Measurements from ENCODE around the gene KLHL42.

Gene KLHL42

DNA sequence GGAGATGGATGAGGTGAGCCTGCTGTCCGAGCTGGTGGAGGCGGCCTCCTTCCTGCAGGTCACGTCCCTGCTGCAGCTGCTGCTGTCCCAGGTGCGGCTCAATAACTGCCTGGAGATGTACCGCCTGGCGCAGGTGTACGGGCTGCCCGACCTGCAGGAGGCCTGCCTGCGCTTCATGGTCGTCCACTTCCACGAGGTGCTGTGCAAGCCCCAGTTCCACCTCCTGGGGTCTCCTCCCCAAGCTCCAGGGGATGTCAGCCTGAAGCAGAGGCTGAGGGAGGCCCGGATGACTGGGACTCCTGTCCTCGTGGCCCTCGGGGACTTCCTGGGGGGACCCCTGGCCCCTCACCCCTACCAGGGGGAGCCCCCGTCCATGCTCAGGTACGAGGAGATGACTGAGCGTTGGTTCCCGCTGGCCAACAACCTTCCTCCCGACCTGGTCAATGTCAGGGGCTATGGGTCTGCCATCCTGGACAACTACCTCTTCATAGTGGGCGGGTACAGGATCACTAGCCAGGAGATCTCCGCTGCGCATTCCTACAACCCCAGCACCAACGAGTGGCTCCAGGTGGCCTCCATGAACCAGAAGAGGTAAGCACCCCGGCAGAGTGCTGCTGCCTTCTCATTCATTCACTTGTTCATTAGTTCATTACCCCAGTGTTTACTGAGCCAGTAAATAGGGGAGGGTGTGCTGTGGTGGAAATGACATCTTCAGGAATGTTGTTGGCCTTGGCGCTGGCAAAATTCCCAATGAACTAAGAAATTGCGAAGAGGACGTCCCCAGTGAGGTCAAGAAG, 777 bp downstream of the KLHL42 start:
- peak; percentile 37 for DNase-seq (ENCODE audit: low spot score)

DNA sequence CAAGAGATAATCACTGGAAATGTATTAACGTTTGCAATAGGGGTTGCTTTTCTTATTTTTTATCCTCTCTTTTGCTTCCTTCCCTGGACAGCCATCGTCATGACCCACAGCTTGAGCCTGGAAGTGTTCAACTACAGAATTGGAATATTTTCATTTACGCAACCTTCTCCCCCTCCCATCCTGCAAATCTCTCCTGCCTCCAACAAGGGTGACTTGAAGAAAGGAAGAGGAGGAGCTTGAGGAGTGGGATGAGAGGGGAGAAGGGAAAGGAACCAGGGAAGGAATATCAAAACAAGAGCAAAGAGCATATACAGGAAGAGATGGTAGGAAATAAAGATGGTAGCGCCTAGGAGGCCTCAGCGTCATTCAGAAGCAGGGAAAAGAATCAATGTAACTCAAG, 1.6 kb downstream of the KLHL42 start:
- no peak for DNase-seq (ENCODE audit: low spot score)

DNA sequence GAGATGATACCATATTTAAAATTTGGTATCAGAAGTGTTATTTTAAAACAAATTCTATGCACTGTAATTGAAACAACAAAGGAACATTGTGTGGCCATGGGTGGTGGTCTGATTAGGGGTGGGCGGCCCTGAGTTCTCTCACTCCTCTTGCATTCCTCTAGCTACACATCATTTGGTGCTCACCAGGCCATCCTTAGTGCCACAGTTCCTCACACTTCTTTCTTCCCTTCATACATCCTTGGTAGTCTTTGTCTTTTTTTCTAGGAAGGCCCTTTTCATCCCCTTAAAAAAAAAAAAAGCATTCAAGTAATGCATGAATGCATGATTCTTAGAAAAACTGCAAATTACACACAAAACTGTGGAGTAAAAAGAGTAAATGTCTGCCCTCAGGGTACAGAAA, 2.4 kb downstream of the KLHL42 start:
- no peak for DNase-seq (ENCODE audit: low spot score)

DNA sequence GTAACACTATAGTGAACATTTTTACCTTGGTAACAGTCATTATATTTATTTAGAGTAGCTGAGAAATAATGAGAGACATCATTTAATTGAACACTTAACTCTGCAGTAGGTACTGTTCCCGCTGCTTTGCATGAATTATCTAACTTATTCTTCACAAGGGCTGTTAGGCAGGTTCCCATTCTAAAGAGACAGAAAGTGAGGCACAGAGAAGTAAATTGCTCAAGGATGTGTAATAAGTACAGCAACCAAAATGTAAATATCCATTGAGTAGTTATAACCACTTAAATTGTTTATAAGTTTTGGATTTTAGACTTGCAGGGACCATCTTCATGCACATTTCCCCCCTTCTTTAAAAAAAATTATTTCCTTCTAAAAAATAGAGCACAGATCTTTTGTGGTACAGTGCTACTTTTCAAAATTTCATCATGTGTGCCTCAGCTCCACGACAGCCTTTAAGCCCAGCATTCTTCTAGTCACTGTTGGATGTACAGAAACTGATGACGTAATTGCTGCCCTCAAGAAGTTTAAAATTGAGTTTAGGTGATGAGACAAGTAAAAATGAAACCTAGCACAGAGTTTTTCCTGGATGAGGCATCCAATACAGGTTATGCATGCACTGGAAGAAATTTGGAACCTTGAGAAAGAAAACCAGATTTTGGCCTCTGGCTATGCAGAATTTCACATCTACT, 6.0 kb downstream of the KLHL42 start:
- DNase-seq (ENCODE audit: low spot score): no peak

DNA sequence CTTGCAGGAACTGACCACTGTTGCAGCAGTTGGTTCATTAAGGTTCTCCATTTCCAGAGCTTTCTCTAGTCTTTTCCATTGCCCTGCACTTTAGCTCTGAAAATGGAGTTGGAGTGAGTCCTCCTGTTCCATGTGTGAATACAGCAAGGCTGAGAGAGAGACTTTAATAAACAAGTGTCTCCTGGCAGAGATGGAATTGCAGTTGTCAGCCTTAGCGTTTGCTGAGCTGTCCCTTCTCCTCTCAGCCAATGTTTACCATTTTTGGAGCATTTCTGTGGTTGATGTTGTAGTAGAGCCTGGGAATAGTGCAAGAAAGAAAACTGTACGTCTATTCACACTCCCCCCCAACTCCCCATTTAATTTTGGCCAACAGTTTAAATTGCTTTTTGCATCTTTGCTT, 7.5 kb downstream of the KLHL42 start:
- no peak for DNase-seq (ENCODE audit: low spot score)

DNA sequence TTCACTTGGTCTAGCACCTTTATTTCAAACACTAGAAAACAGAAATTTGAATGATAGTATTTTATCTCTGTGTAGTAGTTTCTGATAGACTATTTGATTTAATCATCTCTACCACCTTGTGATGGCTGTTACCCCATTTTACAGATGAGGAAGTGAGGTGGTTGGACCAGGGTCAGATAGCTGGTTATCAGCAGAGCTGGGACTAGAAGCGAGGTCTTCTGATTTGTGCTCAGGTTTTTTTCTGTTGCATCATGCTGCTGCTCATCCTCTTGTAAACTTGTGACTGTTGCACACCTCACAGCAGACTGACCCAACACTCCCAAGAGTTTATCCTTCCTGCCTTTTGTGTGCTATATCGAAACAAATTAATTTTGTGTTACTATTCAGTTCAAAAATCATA, 10.1 kb downstream of the KLHL42 start:
- no peak for DNase-seq (ENCODE audit: low spot score)

DNA sequence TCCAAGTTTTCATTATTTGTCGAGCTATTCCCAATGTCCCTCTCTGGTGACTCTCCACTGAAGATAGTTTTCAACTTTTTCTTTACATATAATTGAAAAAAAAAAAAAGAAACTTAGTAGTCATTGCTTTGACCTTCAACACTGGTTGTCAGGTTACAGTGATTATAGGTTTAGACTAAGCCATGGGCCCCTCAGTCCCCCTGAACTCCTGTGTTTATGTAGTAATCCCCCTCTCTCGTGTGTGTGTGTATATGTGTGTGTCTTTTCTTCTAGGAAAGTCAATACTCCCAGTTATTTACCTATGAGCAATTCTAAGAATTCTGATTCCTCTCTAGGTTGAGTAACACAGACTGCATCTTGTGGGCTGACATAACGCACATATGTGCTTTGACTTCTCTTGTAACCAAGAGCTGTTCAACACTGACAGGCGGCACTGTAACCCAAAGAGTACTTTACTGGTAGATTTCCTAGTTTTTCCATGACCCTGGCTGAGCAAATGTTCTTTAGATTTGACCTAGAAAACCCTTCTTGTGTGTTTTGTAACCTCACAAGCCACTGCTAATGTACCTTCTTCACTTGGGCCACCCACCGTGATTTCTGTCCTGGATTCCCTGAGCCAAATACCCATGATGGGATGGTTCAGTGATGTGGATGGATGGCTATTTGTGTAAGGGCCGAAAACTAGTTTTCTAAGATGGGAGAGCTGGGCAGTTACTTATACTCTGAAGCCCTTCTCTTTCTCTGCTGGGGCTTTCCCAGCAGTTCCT, 15.0 kb downstream of the KLHL42 start:
- DNase-seq (ENCODE audit: low spot score): no peak

DNA sequence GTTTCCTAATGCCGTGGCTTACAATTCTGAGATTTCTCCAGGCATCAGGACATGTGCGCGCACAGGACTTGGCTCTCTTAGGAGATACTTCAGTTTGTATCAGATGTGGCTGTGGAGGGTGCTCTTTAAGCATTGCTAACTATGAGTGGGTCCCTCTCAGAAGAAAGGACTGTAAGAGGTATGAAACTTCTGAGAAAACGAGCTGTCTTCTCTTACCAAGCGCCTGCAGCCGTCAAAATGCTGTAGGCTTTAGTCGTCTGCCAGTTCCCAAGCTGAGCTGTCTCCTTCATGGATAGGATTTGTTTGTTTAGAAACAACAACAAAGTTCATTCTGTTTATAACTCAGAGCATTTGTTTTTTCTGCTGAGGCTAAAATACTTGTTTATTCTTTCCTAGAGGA, 16.1 kb downstream of the KLHL42 start:
- no peak for DNase-seq (ENCODE audit: low spot score)

DNA sequence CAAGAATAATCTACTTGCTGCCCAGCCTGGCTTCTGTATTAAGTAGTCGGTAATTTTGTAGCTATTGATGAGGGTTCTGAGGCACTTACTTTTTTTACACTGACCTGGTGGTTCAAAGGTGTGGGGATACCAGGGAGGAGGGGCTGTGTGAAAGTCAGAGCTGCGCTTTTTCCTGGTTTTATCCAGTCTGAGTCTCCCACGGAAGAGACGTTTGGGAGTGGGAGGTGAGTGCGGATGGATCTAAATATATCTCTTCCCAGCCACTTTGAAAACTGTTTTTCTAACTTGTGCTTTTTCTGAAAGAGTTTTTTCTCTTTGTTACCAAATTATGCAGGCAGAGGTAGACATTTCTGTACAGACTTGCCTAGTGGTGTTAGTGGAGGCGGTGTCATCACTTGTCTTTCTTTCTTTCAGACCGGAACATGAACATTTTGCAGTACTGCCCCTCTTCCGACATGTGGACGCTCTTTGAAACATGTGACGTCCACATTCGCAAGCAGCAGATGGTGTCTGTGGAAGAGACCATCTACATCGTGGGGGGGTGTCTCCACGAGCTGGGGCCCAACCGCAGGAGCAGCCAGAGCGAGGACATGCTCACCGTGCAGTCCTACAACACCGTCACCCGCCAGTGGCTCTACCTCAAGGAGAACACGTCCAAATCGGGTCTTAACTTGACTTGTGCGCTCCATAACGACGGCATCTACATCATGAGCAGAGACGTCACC, 17.4 kb downstream of the KLHL42 start:
- no peak for DNase-seq (ENCODE audit: low spot score)

DNA sequence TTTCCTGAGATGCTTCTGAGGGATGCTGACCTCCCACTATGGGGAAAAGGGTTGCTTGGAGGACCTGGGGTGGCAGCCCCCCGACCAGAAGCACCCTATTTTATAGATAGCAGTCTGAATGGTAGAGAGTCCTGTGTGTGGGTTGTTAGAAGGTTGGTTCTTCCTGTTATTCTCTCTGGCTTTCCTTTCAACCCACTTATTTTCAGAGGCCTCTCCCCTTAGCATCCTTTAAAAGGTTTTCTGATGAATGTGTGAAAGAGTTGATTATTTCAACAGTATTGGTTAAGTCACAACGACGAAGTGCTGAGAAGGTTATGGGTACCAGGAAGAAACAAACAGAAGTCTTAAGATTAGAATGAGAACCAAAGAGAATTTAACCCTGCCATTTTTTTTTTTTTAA, 20.8 kb downstream of the KLHL42 start:
- no peak for DNase-seq (ENCODE audit: low spot score)

DNA sequence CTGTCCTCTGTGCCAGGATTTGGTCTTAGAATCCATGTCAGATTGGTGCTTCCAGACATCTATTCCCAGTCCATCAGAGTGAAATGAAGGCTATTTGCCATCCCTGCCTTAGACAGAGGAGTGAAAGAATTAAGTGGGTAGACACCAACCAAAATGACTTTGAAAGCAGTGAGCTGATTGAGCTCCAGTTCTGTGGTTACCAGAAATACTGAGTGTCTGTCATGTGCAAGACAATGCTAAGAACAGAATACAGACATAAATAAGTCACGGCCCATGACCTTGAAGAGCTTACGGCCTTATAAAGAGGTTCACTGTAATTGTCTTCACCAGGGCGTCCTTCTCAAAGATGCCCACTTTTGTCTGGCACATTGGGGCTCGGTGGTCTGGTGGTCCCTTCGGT, 21.6 kb downstream of the KLHL42 start:
- no peak for DNase-seq (ENCODE audit: low spot score)

DNA sequence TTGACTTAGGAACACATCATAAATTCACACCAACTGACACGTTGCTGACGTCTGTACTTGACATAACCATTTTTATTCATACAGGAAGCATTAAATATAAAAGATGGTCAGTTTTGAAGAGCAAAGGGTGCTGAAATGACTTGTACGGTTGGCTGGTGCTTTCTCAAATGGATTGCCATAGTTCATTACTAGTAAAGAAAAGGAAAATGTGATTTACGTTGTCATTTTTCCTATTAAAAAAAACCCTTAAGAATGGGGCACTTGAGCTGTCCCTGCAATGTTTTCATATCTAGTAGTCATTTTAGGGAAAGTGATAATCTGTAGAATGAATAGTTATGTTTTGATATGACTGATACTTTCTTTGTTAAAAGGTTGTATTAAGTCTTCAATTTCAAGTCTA, 22.5 kb downstream of the KLHL42 start:
- no peak for DNase-seq (ENCODE audit: low spot score)

DNA sequence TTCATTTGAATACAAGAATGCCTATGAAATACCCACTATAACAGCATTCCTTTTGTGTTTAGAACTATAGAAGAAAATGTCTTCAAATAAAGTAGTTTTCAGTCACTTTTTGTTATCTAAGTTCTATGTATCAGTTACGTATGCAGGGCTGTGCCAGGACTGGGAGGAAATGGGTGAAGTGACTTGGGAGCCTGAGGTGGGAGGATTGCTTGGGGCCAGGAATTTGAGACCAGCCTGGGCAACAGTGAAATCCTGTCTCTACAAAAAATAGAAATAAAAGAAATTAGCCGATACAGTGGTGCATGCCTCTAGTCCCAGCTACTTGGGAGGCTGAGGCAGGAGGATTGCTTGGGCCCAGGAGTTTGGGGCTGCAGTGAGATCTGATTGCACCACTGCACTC, 22.9 kb downstream of the KLHL42 start:
- no peak for DNase-seq (ENCODE audit: low spot score)

DNA sequence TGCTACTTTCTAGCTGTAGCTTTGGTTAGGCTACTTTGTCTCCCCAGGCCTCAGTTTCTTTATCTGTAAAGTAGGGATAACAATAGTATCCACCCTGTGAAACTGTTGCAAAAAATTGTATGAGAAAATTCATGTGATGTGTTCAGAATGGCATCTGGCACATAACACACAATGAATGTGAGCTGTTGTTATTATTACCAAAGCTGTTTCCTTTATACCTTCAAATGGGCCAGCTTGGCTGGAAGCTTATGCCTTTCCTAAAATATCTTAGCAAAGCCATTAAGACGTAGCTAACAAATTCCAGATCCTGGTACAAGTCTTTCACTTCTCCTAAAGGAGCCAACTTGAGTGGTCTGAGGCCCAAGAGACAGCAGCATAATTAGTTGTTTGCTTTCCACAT, 25.2 kb downstream of the KLHL42 start:
- DNase-seq (ENCODE audit: low spot score): no peak

DNA sequence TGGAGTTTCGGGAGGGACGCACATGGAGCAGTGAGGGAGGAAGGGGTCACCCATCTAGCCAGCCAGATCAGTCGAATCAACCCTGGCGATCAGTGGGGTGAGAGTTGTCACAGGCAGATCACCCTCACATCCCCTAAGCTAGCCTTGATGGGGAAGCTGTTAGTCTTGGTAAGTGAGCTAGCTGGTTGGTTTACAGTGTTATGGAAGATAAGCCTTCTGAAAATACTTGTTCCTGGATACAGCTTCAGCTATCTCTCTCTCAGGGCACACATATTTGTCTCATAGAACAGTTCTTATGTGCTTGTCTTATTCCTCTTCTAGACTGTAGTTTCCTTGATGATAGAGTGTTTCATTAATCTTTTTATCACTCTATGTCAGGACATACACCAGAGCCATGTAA, 26.2 kb downstream of the KLHL42 start:
- DNase-seq (ENCODE audit: low spot score): no peak

DNA sequence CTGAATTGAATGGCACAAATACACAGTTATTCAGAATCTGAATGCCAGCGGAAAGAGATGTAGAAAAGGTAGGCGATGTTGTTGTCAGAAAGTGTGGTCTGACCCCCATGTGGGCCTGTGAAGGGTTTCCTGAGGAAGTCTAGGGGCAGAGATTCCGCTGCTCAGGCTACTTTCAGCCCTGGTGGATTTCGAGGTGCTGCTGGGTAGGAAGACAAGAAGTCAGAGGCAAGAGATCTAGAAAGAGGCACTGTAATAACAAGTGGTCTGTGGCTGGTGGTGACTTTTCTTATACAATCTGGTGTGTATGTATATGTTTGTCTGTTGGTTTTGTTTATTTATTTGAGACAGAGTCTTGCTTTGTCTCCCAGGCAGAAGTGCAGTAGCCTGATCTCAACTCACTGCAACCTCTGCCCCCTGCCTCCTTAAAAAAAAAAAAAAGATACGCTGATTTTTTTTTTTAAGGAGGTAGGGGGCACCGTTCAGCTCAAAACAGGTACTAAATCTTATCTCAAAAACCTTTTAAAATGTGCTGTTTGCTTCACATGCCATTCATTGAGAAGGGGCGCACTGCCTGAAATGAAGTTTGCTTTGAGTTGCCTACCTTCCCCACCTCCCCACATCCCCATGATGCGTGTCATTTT, 27.1 kb downstream of the KLHL42 start:
- no peak for DNase-seq (ENCODE audit: low spot score)

DNA sequence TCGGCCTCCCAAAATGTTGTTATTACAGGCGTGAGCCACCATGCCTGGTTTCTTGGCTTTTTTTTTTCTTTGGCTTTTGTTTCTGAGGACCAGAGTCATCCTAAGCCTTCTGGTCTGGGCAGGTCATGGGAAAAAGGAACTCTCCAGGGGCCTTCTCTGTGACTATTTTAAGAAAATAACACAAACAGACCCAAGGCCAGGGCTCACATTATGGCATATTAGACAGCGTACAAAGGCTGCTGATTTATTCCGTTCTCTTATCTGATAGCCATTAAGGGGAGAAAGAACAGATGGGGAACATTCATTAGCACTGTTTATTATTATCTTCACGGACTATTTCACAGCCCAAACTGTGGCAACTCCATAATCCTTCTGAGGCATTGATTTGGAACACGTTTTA, 28.8 kb downstream of the KLHL42 start:
- no peak for DNase-seq (ENCODE audit: low spot score)

DNA sequence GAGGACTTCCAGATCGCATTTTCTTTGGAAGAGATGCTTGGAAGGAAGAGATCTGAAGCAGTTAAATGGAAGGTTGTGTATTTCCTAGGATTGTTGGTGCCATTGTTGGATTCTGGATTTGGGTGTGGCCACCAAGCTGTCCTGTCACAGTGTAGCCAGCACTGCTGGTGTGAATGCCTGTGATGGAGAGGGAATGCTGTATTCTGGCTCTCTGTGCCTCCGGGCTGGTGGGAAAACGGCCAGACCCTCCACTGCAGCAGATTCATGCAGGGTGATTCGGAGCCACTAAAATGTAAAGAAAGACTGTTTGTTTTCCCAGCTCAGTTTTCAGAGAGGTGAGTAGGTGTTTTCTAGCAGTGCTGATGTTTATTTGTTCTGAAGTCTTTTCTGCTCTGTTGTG, 30.7 kb downstream of the KLHL42 start:
- no peak for DNase-seq (ENCODE audit: low spot score)

DNA sequence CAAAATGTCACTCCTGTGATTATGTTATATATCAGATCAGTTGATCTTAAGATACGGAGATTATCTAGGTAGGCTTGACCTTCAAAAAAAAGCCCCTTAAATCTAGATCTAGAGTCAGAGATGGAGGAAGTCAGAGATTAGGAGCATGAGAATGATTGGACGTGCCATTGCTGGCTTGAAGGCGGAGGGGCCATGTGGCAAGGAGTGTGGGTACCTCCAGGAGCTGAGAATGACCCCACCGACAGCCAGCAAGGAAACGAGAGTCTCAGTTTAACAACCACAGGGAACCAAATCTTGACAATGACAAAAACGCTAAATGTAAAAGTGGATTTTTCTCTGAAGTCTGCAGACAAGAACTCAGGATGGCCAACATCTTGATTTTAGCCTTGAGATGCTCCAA, 32.5 kb downstream of the KLHL42 start:
- DNase-seq (ENCODE audit: low spot score): no peak

DNA sequence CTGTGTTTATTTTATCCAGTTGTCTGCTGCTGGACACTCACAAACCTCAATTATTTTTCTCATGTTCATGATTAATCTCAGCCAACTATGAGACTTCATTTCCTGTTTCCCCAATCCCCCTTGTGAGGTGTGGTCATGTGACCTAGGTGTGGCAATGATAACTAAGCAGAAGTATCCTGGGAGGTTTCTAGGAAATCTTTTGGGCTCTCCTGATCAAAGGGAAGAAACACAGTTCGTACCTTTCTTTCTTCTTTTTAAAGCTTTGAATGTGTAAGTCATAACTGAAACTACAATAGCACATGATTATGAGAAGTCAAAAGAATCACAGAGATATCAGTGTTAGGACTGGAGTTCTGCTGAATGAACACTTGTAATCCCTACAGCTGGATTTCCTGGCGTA, 34.4 kb downstream of the KLHL42 start:
- DNase-seq (ENCODE audit: low spot score): no peak

DNA sequence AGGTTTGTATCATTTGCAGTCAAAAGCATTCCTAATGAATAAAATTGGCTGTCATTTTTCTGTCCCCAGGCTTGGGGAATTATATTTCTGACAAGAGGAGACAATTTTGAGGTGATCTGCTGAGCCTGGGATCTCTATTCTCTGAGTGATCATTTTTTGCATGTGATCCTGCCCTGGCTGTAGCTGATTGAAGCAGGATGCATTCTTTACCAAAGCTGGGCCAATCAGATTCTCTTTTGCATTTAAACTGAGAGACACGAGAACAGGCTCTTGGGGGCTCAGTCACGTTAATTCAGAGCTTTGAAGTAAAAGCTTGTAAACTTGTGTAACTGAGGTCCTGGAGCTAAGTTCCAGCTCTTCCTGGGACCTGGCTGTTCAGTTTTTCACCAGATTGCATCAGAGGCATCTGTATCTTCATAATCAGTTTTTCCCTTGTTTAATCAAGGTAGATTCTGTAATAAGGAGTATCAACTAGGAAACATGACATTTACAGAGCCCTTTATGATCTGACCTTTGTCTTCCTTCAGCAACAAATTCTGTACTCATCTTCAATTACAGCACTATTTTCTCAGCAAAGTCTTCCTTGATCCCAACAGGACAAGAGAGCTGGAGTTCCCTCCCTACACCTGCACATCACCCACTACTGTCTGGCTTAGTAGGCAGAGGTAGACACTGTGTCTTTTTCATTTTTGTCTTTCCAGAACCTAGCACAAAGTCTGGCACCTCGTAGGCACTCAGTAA, 35.0 kb downstream of the KLHL42 start:
- no peak for DNase-seq (ENCODE audit: low spot score)

Data from HuH-7.5 (cell line).